ENCODE measurements around the gene COMMD2.

GRCh38 chr3:149738876-149739275 is 13.4 kb downstream of the COMMD2 start:
- TF ChIP-seq CTCF (IDR thresholded peaks at IDR 0.05) (no peak), RXRA (IDR thresholded peaks at IDR 0.05; ENCODE audit: borderline replicate concordance, low read depth) (no peak), EZH2phosphoT487 (IDR thresholded peaks at IDR 0.05; ENCODE audit: borderline replicate concordance, low read depth) (no peak), GABPA (IDR thresholded peaks at IDR 0.05; ENCODE audit: low read depth) (no peak), MAX (IDR thresholded peaks at IDR 0.05; ENCODE audit: low read depth) (no peak), NFIC (IDR thresholded peaks at IDR 0.05; ENCODE audit: borderline replicate concordance) (no peak), RCOR1 (IDR thresholded peaks at IDR 0.05; ENCODE audit: low read length) (no peak), REST (IDR thresholded peaks at IDR 0.05; ENCODE audit: low read depth, low read length) (no peak)
- TF ChIP-seq, protein P1, sequence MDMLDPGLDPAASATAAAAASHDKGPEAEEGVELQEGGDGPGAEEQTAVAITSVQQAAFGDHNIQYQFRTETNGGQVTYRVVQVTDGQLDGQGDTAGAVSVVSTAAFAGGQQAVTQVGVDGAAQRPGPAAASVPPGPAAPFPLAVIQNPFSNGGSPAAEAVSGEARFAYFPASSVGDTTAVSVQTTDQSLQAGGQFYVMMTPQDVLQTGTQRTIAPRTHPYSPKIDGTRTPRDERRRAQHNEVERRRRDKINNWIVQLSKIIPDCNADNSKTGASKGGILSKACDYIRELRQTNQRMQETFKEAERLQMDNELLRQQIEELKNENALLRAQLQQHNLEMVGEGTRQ (IDR thresholded peaks at IDR 0.05; ENCODE audit: borderline replicate concordance, low read depth, low read length) = no peak

Data from SK-N-SH (cell line).